Measurements from ENCODE around the gene LRCH3.

- TF ChIP-seq CTCF (conservative IDR thresholded peaks at IDR 0.05; ENCODE audit: low read depth, low read length): no peak
- no peak for TF ChIP-seq EZH2phosphoT487 (IDR thresholded peaks at IDR 0.05; ENCODE audit: borderline replicate concordance, low read length)
These were observed 75.0 kb downstream of the LRCH3 start for GRCh38 chr3:197866035-197866434.

Measured in PC-3 (cell line).